ENCODE measurements around the gene GRM1. TPM values are rescaled to one million over a fixed set of nuclear protein-coding genes. Genes with fewer than 3 reads are reported as not detected.

The GRM1 gene
- total RNA-seq, 1 donor from 2014 or later: 6.7 TPM

DNA sequence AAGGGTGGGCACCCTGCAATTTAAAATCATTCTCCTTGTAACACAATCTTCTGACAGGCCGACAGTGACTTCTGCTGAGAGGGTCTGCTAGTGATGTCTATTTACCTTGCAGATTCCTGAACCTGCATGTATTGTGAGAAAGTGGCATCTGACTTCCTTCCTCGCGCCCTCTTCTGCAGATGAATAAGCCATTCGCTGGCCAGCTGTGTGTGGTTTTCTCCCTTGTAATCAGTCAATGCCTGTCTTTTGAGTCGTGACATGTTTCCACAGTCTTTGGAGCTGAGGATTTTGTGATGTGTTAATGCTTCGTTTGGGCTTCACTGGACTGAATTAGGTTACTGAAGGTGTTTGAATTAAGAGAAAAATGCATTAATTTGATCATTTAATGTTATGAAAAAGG lies 125.3 kb downstream of the GRM1 start:
- H3K4me1 ChIP-seq: no peaks in the 10 kb centered on the region
- no peak overlapping the region for H3K4me3 ChIP-seq
- intact Hi-C loops (cut with micrococcal nuclease): no loop called here
- H3K27me3 ChIP-seq (ENCODE audit: low read depth): peaks cover 14% of the 10 kb centered on the region
- DNase-seq: no peak
- no peaks in the 10 kb centered on the region for H3K36me3 ChIP-seq
- no peaks in the 10 kb centered on the region for H3K9me3 ChIP-seq (replicated peaks)
- H3K27ac ChIP-seq (replicated peaks): no peak overlapping the region
- TF ChIP-seq, protein P1, sequence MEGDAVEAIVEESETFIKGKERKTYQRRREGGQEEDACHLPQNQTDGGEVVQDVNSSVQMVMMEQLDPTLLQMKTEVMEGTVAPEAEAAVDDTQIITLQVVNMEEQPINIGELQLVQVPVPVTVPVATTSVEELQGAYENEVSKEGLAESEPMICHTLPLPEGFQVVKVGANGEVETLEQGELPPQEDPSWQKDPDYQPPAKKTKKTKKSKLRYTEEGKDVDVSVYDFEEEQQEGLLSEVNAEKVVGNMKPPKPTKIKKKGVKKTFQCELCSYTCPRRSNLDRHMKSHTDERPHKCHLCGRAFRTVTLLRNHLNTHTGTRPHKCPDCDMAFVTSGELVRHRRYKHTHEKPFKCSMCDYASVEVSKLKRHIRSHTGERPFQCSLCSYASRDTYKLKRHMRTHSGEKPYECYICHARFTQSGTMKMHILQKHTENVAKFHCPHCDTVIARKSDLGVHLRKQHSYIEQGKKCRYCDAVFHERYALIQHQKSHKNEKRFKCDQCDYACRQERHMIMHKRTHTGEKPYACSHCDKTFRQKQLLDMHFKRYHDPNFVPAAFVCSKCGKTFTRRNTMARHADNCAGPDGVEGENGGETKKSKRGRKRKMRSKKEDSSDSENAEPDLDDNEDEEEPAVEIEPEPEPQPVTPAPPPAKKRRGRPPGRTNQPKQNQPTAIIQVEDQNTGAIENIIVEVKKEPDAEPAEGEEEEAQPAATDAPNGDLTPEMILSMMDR (IDR thresholded peaks at IDR 0.05; ENCODE audit: borderline replicate concordance): no peak

DNA sequence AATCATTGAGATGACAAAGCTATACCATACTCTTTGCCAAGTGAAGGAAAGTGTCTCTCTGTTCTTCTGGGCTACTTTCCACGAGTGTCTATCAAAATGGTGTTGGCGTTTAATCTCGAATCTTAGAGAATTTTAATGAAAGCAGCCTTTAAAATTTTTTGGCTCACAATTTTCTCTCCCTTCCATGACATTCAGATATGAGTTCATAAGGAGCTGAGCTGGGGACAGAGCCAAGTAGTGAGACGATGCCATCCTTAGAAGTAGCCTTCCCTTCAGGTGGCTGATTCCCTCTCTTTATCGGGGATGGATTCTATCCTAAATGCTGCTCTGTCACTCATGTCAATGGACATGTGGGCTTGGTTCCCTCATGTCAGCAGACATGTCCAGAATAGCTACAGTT lies 132.8 kb downstream of the GRM1 start:
- Histone ChIP-seq H3K4me3 (no peak overlapping the region), H3K9me3 (replicated peaks) (no peaks in the 10 kb centered on the region), H3K36me3 (no peaks in the 10 kb centered on the region), H3K27ac (replicated peaks) (no peak overlapping the region), H3K27me3 (ENCODE audit: low read depth) (no peaks in the 10 kb centered on the region), H3K4me1 (no peaks in the 10 kb centered on the region)
- TF ChIP-seq, protein P1 (IDR thresholded peaks at IDR 0.05; ENCODE audit: borderline replicate concordance): no peak
- intact Hi-C loops (cut with micrococcal nuclease): no loop called here
- no peak for DNase-seq

DNA sequence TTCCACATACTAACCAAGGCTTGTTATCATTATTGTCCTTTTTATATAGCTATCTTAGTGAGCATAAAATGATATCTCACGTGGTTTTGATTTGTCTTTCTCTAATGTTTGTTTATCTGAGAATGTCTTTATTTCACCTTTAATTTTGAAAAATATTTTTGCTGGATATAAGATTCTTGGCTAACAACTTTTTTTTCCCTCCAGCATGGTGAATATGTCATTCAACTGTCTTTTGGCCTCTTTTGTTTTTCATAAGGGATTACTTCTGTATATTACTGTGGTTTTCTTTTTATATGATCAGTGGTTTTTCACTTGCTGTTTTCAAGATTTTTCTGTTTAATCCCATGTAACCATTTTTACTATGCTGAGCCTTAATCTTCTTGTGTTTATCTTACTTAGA lies 141.0 kb downstream of the GRM1 start:
- intact Hi-C loops (cut with micrococcal nuclease): no loop called here
- TF ChIP-seq, protein P1 (IDR thresholded peaks at IDR 0.05; ENCODE audit: borderline replicate concordance): no peak
- no peak for DNase-seq

DNA sequence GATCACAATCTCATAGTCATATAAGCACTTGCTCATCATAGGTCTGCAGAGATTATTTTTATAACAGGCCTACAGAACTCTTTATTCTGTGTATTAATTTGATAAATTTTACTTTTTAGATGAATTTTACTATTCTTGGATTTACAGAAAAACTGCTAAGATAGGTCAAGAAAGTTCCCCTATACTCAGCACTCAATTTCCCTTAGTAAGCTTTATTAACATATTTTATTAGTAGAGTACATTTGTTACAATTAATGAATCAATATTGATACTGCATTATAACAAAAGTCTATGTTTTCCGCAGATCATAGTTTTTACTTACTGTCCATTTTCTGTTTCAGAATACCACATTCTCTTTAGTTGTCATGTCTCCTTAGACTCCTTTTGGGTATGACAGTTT lies 148.9 kb downstream of the GRM1 start:
- Histone ChIP-seq H3K27ac (replicated peaks) (no peak overlapping the region), H3K4me1 (no peaks in the 10 kb centered on the region), H3K27me3 (ENCODE audit: low read depth) (no peaks in the 10 kb centered on the region), H3K4me3 (no peak overlapping the region), H3K9me3 (replicated peaks) (no peaks in the 10 kb centered on the region), H3K36me3 (no peaks in the 10 kb centered on the region)
- DNase-seq: no peak
- TF ChIP-seq, protein P1 (IDR thresholded peaks at IDR 0.05; ENCODE audit: borderline replicate concordance): no peak
- intact Hi-C loops (cut with micrococcal nuclease): no loop called here

More for the DNA sequence above, 141.0 kb downstream of the GRM1 start:
- Histone ChIP-seq H3K9me3 (replicated peaks) (peaks cover 18% of the 10 kb centered on the region), H3K4me3 (no peak overlapping the region), H3K4me1 (no peaks in the 10 kb centered on the region), H3K27me3 (ENCODE audit: low read depth) (no peaks in the 10 kb centered on the region), H3K36me3 (no peaks in the 10 kb centered on the region), H3K27ac (replicated peaks) (no peak overlapping the region)

GRCh38 chr6:146183831-146184230 lies 155.0 kb downstream of the GRM1 start:
- Histone ChIP-seq H3K27ac (replicated peaks) (no peak overlapping the region), H3K4me3 (no peak overlapping the region), H3K36me3 (no peaks in the 10 kb centered on the region), H3K4me1 (no peaks in the 10 kb centered on the region), H3K9me3 (replicated peaks) (no peaks in the 10 kb centered on the region), H3K27me3 (ENCODE audit: low read depth) (no peaks in the 10 kb centered on the region)
- intact Hi-C loops (cut with micrococcal nuclease): no loop called here
- TF ChIP-seq, protein P1 (IDR thresholded peaks at IDR 0.05; ENCODE audit: borderline replicate concordance): no peak
- no peak for DNase-seq

DNA sequence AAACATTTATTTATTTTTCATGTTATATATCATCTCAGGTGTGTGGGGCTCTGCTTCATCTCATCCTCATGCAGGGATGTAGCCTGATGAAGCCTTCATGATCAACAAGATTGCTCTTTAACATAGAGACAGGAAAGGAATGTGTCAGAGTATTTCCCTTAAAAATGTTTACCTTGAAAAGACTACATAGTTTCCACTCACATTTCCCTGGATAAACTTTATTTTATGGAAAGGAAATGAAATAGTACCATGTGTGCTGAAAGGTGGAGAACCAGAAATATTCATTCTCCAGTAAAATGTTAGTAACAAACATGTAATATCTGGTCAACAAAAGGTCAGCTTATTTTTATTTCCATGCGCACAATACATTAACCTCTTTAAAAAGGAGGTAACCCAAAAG lies 155.8 kb downstream of the GRM1 start:
- TF ChIP-seq, protein P1 (IDR thresholded peaks at IDR 0.05; ENCODE audit: borderline replicate concordance): no peak
- intact Hi-C loops (cut with micrococcal nuclease): no loop called here
- Histone ChIP-seq H3K27ac (replicated peaks) (no peak overlapping the region), H3K9me3 (replicated peaks) (no peaks in the 10 kb centered on the region), H3K4me1 (no peaks in the 10 kb centered on the region), H3K4me3 (no peak overlapping the region), H3K27me3 (ENCODE audit: low read depth) (no peaks in the 10 kb centered on the region), H3K36me3 (no peaks in the 10 kb centered on the region)
- no peak for DNase-seq
